Stimulated activated CD8-positive, alpha-beta memory T cell treated with anti-CD3 and anti-CD28 coated beads, Interleukin-15, amount 100 ng/mL, for 4 hours (primary cell): ENCODE results near the gene RNF222.
"Not testable (repeated sequence)": the region's sequence is repeated elsewhere in the genome, so short reads cannot be mapped to it uniquely, and the experiment has no call there.

Experiments used
- DNase-seq, 2 donors: peaks; one replicate each; pipeline ENCODE4 v3.0.0-alpha.2; 2020; ENCODE audit warnings: low read depth in 2 of 2

The RNF222 gene

DNA sequence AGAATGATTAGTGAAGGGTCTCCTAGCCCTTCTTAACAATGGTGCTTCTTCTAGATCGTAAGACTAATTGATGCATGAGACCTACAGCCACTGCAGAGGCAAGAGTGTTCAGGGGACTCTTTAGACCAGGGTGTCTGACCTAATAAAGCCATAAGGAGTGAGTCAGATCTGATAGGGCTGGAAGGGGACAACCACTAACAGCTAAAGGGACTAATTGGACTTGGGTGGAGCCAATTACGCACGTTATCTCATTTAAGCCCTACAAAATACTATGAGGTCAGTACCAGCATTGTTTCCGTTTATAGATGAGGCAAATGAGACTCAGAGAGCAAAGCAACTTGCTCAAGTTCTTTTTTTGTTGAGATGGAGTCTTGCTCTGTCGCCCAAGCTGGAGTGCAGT, 14.5 kb upstream of the RNF222 start:
- DNase-seq: no peak

DNA sequence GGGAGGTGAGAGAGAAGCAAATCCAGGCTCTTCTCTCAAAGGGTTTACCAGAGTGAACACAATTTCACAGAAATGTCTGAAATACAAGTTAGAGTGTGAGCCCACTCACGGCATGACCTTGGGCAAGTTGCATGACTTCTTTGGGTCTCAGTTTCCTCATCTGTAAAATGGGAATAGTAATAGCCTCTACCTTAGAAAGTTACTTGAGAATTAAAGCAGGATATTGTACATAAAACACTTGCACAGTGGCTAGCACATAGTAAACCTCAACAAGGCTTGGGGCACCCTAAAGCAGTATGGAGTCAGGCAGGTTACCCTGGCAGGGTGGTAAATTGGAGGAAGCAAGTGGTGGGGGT, 13.2 kb upstream of the RNF222 start:
- no peak for DNase-seq

DNA sequence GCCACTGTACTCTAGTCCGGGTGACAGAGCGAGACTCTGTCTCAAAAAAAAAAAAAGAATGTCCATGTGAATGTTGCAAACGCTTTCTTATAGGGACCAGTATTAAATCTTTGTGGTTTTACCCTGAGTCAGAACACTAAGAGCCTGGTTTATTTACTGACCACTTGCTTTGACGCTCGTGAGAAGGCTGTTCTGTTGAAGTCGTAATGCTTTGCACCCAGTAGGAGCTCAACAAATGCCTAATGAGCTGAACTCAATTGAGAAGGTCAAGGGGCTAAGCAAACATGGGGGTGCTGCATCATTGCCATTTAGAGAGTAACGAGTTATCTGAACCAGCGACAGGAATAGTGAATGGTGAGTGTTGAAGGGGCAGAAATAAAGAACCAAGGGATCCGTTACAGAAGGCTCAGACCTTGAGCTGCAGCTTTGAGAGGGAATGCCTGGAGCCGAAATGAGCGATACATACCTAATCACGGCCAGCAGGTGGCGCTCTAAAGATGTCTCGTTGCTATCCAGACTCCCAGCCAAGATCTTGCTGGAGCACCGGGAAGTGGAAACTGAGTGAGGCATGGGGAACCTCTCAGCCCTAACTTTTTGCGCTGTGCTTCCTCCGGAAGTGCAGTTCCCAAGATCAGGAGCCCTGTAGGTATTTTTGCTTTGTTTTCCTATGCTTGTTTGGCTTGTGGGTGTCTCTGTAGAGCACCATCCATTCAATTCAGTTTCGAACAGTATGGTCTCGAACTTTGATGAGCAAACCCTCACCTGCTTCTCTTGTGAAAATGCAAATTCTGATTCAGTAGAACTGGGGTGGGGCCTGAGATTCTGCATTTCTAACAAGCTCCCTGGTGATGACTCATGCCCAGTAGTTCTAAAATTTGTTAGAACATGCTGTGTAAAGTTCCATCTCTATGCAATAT, 12.6 kb upstream of the RNF222 start:
- DNase-seq: peak; percentile 26 to 36

DNA sequence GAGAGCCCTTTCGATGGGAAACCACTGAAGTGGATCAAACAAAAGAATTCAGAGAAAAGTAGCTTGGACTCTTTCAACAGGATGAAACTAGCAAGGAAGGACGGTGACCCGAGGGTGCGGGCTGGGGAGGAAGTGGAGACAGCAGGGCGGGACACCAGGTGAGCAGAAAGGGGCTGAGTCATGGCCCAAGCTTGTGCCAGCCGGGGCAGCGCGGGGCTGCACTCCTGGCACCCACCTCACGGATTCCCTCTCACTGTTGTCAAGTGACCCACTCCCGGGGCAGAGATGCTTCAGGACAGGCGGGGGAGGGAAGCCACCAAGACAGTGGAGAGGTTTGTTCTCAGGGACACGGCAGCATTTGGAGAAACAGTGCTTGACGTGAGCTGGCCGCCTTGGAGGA, 10.7 kb upstream of the RNF222 start:
- no peak for DNase-seq

DNA sequence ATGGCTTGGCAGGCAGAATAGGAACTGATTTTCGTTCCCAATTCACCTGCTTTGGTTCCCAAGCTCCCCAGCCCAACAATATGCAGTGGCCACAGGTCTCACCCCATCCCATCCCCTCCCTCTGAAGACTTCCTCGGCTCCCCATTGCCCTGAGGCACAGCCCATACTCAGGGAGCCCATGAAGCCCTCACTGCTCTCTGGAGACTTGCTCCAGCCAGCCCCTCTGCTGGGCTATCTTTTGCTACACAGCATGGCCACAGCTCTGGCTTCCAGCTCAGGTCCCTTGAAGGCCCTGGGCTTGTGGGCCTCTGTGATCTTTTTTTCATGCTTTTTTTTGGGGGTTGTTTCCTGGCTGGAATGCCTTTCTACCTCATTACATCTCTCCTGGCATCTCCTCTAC, 8.5 kb upstream of the RNF222 start:
- no peak for DNase-seq

DNA sequence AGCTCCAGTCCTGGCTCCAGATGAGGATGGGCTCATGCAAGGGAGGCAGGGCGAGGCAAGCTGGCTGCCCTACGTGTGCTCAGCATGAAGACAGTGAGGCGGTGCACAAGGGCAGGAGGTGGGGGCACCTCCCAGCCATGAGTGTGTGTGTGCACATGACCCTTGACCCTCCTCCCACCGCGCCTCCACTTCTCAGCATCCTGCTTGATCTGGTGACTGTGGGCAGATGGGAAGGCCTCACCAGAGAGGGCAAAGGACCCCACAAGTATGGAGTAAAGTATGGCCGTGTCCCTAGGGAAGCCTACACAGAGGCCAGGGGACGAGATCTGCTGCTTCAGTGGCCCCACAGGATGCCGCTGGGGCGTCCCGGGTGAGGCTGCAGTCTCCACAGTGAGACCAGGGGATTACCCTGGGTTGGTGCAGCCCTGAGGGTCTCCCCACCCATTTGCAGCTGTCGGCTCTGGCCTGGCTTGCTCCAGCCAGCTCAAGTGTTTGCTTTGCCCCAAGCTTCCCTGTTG, 7.9 kb upstream of the RNF222 start:
- no peak for DNase-seq

DNA sequence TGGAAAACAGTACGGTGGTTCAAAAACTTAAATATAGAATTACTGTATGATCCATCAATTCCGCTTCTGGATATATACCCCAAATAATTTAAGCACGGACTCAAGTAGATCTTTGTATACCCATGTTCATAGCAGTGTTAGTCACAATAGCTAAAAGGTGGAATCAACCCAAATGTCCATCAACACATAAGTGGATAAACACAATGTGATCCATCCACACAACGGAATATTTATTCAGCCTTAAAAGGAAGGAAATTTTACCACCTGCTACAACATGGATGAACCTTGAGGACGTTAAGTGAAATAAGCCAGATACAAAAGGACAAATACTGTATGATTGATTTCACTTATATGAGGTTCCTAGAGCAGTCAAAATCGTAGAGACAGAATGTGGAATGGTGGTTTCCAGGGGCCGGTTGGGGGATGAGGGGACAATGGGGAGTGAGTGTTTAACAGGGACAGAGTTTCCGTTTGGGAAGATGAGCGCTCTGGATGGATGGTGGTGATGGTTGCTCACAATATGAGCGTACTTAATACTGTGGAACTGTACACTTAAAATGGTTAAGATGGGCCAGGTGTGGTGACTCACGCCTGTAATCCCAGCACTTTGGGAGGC, 5.4 kb upstream of the RNF222 start:
- DNase-seq: no peak

DNA sequence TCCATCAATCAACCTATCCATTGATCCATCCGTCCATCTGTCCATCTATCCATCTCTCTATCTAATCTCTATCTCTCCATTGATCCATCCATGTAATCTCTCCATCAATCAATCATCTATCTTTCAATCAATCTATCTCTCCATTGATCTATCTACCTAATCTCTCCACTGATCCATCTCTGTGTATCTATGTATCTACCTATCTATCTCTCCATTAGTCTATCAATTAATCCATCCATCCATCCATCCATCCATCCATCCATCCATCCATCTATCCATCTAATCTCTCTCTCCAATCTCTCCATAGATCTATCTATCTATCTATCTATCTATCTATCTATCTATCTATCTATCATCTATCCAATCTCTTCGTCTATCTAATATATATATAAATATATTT, 3.5 kb upstream of the RNF222 start:
- DNase-seq: no peak

DNA sequence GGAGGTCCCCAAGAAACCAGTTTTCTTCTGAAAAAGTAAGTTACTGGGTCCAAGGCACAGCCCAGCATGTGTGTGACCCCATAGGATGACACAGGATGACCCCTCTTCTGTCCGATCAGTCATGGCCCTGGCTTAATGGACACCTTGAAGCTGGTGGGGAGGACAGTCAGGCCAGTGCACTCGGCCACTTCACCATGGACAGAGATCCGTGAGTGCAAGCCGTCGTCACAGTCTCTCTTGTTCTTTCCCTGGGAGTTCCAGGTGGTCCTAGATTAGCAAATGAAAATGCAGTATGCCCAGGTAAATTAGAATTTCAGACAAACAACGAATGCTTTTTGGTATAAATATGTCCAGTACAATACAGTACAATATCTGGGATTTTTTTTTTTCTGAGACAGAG, 1.4 kb upstream of the RNF222 start:
- no peak for DNase-seq

DNA sequence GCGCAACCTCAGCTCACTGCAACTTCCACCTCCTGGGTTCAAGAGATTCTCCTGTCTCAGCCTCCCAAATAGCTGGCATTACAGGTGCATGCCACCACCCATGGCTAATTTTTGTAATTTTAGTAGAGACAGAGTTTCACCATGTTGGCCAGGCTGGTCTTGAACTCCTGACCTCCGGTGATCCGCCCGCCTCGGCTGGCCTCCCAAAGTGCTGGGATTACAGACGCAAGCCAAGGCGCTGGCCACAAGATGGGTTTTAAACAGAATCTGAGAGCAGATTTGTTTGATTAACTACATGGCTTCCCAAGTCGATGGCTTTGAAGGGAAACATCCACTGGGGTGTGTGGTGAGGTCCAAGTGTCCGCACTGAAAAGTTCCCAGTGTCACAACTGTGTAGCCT, 3.1 kb downstream of the RNF222 start:
- not testable (repeated sequence) for DNase-seq

DNA sequence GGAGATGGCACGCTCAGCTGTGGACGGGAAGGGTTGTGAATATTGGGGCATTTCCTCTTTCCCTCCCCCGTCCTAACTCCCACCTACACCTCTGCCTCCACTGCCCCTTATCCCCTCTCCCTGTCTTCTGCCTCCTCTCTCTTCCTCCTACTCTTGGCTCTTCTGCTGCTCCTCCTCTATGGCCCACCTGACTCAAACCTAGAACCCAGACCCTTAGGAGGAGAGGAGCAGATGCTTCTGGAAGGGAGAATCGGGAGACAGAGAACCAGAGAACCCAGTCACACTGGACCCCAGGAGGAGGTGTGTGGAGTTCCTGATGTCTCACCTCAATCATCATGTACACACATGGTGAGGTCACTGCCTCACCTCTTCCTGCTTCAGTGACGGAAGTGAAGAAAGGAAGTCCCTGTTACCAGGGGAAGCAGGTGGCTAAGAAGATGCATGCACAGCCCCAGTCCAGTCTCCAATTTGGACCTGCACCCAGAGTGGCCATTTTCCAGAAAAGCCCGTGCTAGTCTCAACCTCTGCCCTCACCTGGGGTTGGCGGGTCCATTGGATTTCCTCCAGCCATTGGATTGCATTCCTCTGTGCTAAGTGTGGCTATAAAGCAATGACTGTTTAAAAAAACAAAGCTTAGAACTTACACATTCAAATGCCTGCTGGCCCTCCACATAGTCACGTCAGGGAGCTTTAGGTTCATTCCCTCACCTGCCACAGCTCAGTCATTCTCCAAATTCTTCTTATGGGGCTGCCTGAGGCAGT, 4.0 kb downstream of the RNF222 start:
- no peak for DNase-seq

DNA sequence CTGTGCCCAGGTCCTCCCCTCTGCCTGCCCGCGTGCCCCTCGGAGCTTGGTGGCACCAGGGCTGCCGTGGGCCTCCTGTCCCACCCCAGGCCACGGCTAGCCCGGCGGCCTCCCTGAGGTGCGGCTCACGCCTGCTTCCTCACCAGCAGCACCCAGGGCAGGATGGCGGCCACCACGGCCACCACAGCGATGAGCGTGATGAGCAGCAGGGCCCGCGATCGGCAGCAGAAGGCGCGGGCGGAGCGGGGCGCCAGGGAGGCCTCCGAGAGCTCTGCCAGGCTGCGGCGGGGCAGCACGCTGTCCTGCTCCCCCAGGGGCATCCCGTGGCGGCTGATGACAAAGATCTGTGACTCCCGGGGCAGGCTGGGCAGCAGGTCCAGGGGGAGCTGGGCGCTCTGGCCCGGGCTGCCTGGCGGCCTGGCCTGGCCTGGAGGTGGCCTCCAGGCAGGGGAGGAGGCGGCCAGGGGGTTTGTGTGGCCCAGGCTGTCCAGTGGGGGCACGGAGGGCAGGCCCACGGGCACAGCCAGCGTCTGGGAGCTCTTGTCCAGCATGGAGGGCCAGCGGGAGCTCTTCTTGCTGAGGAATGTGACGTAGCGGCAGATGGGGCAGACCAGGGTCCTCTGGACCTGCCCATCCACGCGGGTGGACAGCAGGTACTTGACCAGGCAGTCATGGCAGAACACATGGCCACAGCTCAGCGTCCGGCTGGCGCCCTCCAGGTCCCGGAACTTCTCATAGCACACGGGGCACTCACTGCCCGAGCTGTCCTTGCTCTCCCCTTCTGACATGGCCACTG, 4.8 kb downstream of the RNF222 start:
- no peak for DNase-seq

DNA sequence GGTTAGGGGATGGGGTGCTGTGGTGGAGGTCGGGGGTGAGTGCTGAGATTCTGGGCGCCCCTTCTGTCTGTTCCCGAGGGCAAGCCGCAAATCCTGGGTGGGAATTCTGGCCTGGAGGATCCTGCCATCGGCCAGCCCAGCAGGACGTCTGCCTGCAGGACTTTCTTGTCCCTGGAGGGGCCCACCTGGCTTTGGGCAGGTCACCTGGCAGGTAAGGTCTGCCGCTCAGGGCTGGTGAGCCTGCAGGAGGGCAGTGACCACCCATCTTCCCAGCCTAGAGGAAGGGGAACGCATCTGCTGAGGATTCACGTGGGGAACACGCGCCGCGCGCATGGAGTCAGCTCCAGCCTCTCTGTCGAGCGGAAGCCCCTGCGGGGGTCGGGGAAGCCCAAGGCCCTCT, 5.4 kb downstream of the RNF222 start:
- DNase-seq: no peak

DNA sequence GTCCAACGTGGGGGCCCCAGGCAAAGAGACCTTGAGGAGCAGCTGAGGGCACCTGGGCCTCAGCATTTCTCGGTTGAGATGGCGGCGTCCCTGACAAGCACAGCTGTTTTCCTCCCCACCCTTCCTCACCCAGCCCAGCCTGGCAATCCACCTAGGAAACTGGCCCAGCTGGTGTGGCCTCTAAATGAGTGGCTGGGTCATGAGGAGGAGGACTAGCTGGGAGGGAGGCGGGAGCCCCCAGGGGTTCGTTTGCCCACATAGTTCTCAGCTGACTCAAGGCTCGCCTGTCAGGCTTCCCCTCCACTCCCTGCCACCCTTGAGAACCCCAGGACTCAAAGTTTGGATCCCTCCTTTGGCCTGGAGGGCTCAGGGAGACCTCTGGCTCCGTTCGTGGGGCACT, 5.9 kb downstream of the RNF222 start:
- DNase-seq: no peak

DNA sequence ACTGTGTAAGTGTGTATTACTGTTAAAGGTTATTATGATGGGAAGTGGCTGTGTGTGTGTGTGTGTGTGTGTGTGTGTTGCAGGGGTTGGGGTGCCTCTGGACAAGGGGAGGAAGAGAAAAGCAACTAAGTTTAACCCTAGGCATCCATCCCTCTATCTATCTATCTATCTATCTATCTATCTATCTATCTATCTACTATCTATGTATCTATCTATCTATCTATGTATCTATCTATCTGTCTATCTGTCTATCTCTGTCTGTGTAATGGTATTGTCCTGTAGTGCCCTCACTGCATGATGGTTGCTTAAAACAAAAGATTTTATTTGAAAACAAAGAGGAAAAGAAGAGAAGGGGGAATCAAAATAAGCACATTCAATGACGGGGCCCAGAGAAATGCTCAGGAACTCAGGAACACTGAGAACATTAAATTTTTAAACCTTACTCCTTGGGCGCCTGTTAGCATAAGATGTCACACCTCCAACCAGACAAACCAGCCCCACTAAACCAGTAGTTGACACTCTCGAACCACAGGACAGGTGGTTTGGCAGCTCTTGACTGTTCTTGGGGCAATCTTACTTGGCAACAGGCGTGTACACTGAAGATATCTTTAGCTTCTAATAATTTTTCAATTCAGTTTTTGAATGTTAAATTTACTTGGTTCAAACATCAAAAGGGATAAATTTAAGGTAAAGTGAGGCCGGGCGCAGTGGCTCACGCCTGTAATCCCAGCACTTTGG, 9.5 kb downstream of the RNF222 start:
- no peak for DNase-seq

DNA sequence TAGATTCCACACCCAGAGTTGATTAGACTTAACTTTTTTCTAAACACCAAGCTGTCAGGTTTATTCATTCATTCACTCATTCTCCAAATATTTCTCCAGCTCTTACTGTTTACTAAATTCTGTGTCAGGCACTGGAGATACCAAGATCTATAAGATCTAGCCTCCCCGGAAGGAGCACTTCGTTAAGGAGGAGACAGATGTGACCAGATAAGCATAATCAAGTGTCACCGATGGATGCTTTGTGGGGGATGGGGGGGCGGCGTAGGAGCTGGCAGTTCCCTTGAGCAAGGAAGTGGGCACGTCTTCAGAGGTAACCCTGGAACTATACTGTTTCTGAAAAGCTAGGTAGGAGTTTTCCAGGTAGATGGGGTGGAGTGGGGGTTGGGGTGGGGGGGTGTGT, 10.8 kb downstream of the RNF222 start:
- no peak for DNase-seq

DNA sequence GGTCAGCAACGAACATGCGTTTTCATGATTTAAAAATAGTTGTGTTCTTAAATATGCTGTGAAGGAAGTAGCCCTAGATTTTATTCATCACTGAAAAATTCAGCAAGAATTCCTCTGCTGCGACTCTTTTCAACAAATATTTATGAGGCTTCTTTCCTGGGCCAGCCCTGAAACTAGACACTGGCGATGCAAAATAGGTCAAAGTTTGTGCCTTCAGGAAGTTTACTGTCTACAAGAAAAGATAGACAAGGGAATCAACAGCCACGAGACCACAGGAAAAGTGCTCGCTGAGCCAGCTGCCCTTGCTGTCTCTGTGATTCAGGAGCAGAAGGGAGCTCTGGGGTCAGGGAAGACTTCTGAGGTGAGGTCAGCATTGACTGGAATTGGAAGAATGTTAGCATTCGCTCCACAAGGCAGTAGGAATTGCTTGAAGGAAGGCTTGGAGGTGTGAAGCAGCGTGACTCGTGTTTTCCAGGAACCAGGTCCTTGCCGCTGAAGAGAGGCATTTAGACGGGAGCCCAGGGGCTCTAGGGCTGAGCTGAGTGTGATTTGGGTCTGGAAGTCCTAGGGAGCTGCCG, 12.7 kb downstream of the RNF222 start:
- no peak for DNase-seq

DNA sequence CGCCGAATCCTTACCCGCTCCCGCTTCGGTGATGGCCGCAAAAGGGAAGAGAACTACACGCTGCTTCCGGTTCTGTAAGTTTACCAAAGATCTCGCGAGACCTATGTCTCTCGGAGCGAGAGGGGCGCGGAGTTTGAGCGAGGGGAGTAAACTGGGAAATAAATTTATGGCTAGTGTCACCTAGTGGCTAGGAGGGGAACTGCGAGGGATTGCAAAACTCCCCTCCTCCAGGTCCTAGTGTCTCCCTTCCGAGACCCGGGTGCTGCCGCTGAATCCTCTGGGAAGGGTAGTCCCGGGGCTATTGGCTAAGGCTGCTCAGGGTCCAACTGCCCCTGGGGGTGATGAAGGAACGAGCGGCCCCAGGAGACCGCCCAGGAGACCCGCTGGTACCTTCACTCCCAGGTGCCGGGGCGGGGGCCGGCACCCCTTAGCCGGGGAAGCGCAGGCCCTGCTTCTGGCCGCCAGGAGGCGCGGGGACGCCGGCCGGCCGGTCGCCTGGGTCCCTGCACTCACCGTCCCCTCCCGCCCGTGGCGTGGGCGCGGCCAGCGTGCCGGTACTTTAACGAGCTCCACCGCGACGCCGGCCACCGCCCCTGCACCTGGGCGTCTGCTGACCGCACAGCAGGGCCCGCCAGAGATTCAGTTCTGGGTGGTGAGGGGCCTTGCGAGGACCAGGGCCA, 14.3 kb downstream of the RNF222 start, which contains the start of gene RPL26:
Gene RPL26, minus strand, starts transcription at position 51 of the 680 bp plus-strand sequence. CDS start 883 bp downstream, outside the sequence.
- peak; percentile 83 to 95 for DNase-seq

DNA sequence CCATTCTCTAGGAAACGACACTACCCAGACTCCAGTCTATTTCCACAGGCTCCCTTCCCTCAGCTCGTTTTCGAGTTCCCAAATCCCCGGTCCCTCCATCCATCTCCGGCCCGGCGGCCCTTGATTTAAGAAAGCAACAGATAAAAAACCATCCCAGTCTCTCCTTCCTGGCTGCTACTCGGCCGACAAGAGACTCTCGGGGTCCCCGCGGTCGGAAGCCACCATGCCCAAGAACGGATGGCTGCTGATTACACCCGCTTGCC, 14.8 kb downstream of the RNF222 start:
- DNase-seq: no peak
